ENCODE measurements around the gene EPHA4. TPM values are rescaled to one million over a fixed set of nuclear protein-coding genes. Genes with fewer than 3 reads are reported as not detected.

Gene EPHA4
- total and polyA plus RNA-seq, 2 donors (not counting 1 experiment from before 2014, with no cell fraction given): 10.7 to 54.9 TPM

- H3K9me3 ChIP-seq (ENCODE audit: control extremely low read depth in 1 of 3, control insufficient read depth in 2 of 3, insufficient read depth in 1 of 3, low read length in 2 of 3): no peaks in the 10 kb centered on the region
- H3K4me3 ChIP-seq (ENCODE audit: control extremely low read depth in 1 of 5, extremely low read depth in 1 of 5, insufficient read depth in 1 of 5, low read depth in 2 of 5, low read length in 4 of 5): no peak overlapping the region
- H3K27ac ChIP-seq (ENCODE audit: low read length in 2 of 2): no peak overlapping the region
- Mint-ChIP-seq H3K9me3 (ENCODE audit: insufficient read depth) (no peaks in the 10 kb centered on the region), H3K27ac (no peak overlapping the region), H3K4me1 (peaks cover 30% of the 10 kb centered on the region), H3K4me3 (no peak overlapping the region), H3K27me3 (no peaks in the 10 kb centered on the region)
- H2AFZ ChIP-seq (ENCODE audit: insufficient read depth, low read depth, low read length, poor library complexity, severe bottlenecking): no peak overlapping the region
- DNase-seq: no peak
- CTCF ChIA-PET: interaction anchor here (0.8 kb wide), 1 partner anchor 26 kb away, joined by 3 read pairs; no protein-coding TSS in a partner anchor
- no peaks in the 10 kb centered on the region for H3K79me2 ChIP-seq (ENCODE audit: control insufficient read depth, insufficient read depth, low read length)
- no CpG with 5 or more reads among the region's 1 CpG for WGBS (ENCODE audit: insufficient coverage)
- H3K36me3 ChIP-seq (replicated peaks in 1 of 2; ENCODE audit: control extremely low read depth in 1 of 2, control insufficient read depth in 1 of 2, extremely low read depth in 1 of 2, insufficient read depth in 2 of 2, low read length in 1 of 2): no peaks in the 10 kb centered on the region
- intact Hi-C loops (cut with micrococcal nuclease): loop anchor here (2.0 kb wide), 1 partner anchor 14 kb away; no protein-coding TSS in a partner anchor
- ATAC-seq (ENCODE audit: low read depth): no peak
- no peak for TF ChIP-seq EZH2 (IDR thresholded peaks at IDR 0.05; ENCODE audit: borderline replicate concordance, insufficient read depth, low read depth, low read length, poor library complexity, severe bottlenecking)
- TF ChIP-seq CTCF (IDR thresholded peaks at IDR 0.05): no peak
- no peak overlapping the region for H3K4me2 ChIP-seq (replicated peaks; ENCODE audit: low read depth, low read length, poor library complexity, severe bottlenecking)
- no peak overlapping the region for H3K9ac ChIP-seq (ENCODE audit: low read length)
- peaks cover 7 to 14% of the 10 kb centered on the region in 2 donors for H3K4me1 ChIP-seq (ENCODE audit: control insufficient read depth in 2 of 2, insufficient read depth in 2 of 2, low read length in 2 of 2)
- no peaks in the 10 kb centered on the region for H4K20me1 ChIP-seq (ENCODE audit: control insufficient read depth, insufficient read depth, low read length, poor library complexity, severe bottlenecking)
- no peaks in the 10 kb centered on the region for H3K27me3 ChIP-seq (replicated peaks in 1 of 4; ENCODE audit: control extremely low read depth in 1 of 4, control insufficient read depth in 3 of 4, insufficient read depth in 4 of 4, low read length in 3 of 4)
- POLR2A ChIA-PET: no interaction called here
Observed at GRCh38 chr2:221504905-221505304, 67.2 kb downstream of the EPHA4 start.

GRCh38 chr2:221503965-221504364 is 68.1 kb downstream of the EPHA4 start:
- intact Hi-C loops (cut with micrococcal nuclease): loop anchor here (2.0 kb wide), 1 partner anchor 15 kb away; no protein-coding TSS in a partner anchor
- Mint-ChIP-seq H3K9me3 (ENCODE audit: insufficient read depth) (no peaks in the 10 kb centered on the region), H3K4me1 (peaks cover 30% of the 10 kb centered on the region), H3K4me3 (peak overlapping the region; percentile 26), H3K27me3 (no peaks in the 10 kb centered on the region), H3K27ac (no peak overlapping the region)
- ATAC-seq (ENCODE audit: low read depth): no peak
- Histone ChIP-seq H3K36me3 (replicated peaks in 1 of 2; ENCODE audit: control extremely low read depth in 1 of 2, control insufficient read depth in 1 of 2, extremely low read depth in 1 of 2, insufficient read depth in 2 of 2, low read length in 1 of 2) (no peaks in the 10 kb centered on the region), H2AFZ (ENCODE audit: insufficient read depth, low read depth, low read length, poor library complexity, severe bottlenecking) (peak overlapping the region; percentile 45), H3K4me1 (ENCODE audit: control insufficient read depth in 2 of 2, insufficient read depth in 2 of 2, low read length in 2 of 2) (peaks cover 7 to 14% of the 10 kb centered on the region in 2 donors), H4K20me1 (ENCODE audit: control insufficient read depth, insufficient read depth, low read length, poor library complexity, severe bottlenecking) (no peaks in the 10 kb centered on the region), H3K4me2 (replicated peaks; ENCODE audit: low read depth, low read length, poor library complexity, severe bottlenecking) (peak overlapping the region; percentile 41), H3K27ac (ENCODE audit: low read length in 2 of 2) (no peak overlapping the region), H3K79me2 (ENCODE audit: control insufficient read depth, insufficient read depth, low read length) (no peaks in the 10 kb centered on the region), H3K27me3 (replicated peaks in 1 of 4; ENCODE audit: control extremely low read depth in 1 of 4, control insufficient read depth in 3 of 4, insufficient read depth in 4 of 4, low read length in 3 of 4) (no peaks in the 10 kb centered on the region), H3K9ac (ENCODE audit: low read length) (no peak overlapping the region), H3K9me3 (ENCODE audit: control extremely low read depth in 1 of 3, control insufficient read depth in 2 of 3, insufficient read depth in 1 of 3, low read length in 2 of 3) (no peaks in the 10 kb centered on the region), H3K4me3 (ENCODE audit: control extremely low read depth in 1 of 5, extremely low read depth in 1 of 5, insufficient read depth in 1 of 5, low read depth in 2 of 5, low read length in 4 of 5) (no peak overlapping the region)
- DNase-seq: no peak
- ChIA-PET POLR2A (no interaction called here), CTCF (interaction anchor here (0.8 kb wide), 1 partner anchor 25 kb away, joined by 3 read pairs; no protein-coding TSS in a partner anchor)
- WGBS (ENCODE audit: insufficient coverage): no CpG with 5 or more reads among the region's 2 CpGs
- TF ChIP-seq CTCF (IDR thresholded peaks at IDR 0.05) (no peak), EZH2 (IDR thresholded peaks at IDR 0.05; ENCODE audit: borderline replicate concordance, insufficient read depth, low read depth, low read length, poor library complexity, severe bottlenecking) (no peak)
